Measurements from ENCODE around the gene MAB21L3. TPM values are rescaled to one million over a fixed set of nuclear protein-coding genes. Genes with fewer than 3 reads are reported as not detected.

Gene MAB21L3
- total and polyA plus RNA-seq, 8 donors = 0.18 to 0.60 TPM; not detected in 6

DNA sequence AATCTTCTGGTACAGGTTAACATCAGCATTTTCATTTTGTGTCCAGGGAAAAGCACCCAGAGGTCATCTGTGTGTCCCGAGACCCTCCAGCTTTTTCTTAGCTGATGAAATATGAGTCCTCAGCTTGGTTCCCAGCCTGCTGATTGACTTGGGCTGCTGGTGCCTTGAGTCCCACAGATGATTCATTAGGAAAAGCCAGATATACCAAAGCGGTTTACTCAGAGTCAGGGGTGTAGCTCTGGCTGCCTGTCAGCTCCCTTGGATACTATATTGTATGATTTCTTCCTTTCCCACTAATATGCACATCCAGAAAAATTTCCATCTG, 43.7 kb upstream of the MAB21L3 start:
- Histone ChIP-seq H3K9me3 (no peaks in the 10 kb centered on the region), H3K36me3 (peaks cover 0 to 72% (median 63%) of the 10 kb centered on the region in 4 donors), H3K27me3 (no peaks in the 10 kb centered on the region), H3K27ac (peak overlapping the region in 4 of 5 donors; percentile 25 to 49 (median 26)), H3K4me1 (no peaks in the 10 kb centered on the region), H3K4me3 (no peak overlapping the region)
- no peak for TF ChIP-seq CTCF (IDR thresholded peaks at IDR 0.05)
- TF ChIP-seq POLR2AphosphoS5 (IDR thresholded peaks at IDR 0.05) = no peak
- TF ChIP-seq EP300 (IDR thresholded peaks at IDR 0.05) = no peak
- no peak for TF ChIP-seq POLR2A (IDR thresholded peaks at IDR 0.05)
- peak in 1 of 2 donors; percentile 20 for DNase-seq
- WGBS, 5 donors = 58 to 85% (median 83%) methylated on average over 2 of the region's 2 CpGs
- intact Hi-C loops (cut with DNase I; ENCODE audit: low total_unique reads) = no loop called here

GRCh38 chr1:116075575-116075974, 35.6 kb upstream of the MAB21L3 start:
- no peak overlapping the region for H3K27ac ChIP-seq
- H3K27me3 ChIP-seq = no peaks in the 10 kb centered on the region
- 0 to 3% (median 0%) methylated on average over 1 of the region's 1 CpG for WGBS, 5 donors
- DNase-seq = no peak
- peaks cover 0 to 18% (median 9%) of the 10 kb centered on the region in 4 donors for H3K36me3 ChIP-seq
- intact Hi-C loops (cut with DNase I; ENCODE audit: low total_unique reads) = no loop called here
- no peak for TF ChIP-seq CTCF (IDR thresholded peaks at IDR 0.05)
- no peak for TF ChIP-seq POLR2AphosphoS5 (IDR thresholded peaks at IDR 0.05)
- TF ChIP-seq EP300 (IDR thresholded peaks at IDR 0.05) = no peak
- TF ChIP-seq POLR2A (IDR thresholded peaks at IDR 0.05) = no peak
- H3K4me3 ChIP-seq = no peak overlapping the region
- H3K4me1 ChIP-seq = no peaks in the 10 kb centered on the region
- no peaks in the 10 kb centered on the region for H3K9me3 ChIP-seq

GRCh38 chr1:116075990-116076389, 35.2 kb upstream of the MAB21L3 start:
- 76 to 84% (median 80%) methylated on average over 4 of the region's 4 CpGs for WGBS, 5 donors
- intact Hi-C loops (cut with DNase I; ENCODE audit: low total_unique reads) = no loop called here
- Histone ChIP-seq H3K27ac (no peak overlapping the region), H3K27me3 (no peaks in the 10 kb centered on the region), H3K4me3 (no peak overlapping the region), H3K9me3 (no peaks in the 10 kb centered on the region), H3K4me1 (no peaks in the 10 kb centered on the region), H3K36me3 (peaks cover 0 to 13% (median 9%) of the 10 kb centered on the region in 4 donors)
- DNase-seq = no peak
- TF ChIP-seq POLR2A (IDR thresholded peaks at IDR 0.05) = no peak

DNA sequence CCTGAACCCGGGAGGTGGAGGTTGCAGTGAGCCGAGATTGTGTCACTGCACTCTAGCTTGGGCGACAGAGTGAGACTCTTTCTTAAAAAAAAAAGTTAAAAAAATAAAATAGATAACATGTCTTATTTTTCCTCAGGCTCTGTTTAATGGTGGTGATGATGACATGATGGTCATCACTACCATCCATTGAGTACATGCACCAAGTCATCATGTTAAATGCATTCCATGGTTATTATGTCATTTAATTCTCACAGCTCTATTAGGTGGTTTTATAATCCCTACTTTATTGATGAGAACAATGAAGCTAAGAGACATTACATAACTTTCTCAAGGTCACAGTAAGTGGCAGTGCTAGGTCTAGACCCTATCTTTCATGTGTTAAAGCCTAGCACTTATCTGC, 34.4 kb upstream of the MAB21L3 start:
- TF ChIP-seq EP300 (IDR thresholded peaks at IDR 0.05) = no peak
- no peak for TF ChIP-seq POLR2A (IDR thresholded peaks at IDR 0.05)
- no peak for TF ChIP-seq POLR2AphosphoS5 (IDR thresholded peaks at IDR 0.05)
- no peak for TF ChIP-seq CTCF (IDR thresholded peaks at IDR 0.05)
- H3K36me3 ChIP-seq = peaks cover 0 to 11% (median 4%) of the 10 kb centered on the region in 4 donors
- H3K4me3 ChIP-seq = no peak overlapping the region
- intact Hi-C loops (cut with DNase I; ENCODE audit: low total_unique reads) = no loop called here
- 92 to 96% (median 94%) methylated on average over 3 of the region's 3 CpGs for WGBS, 5 donors
- no peak overlapping the region for H3K27ac ChIP-seq
- H3K4me1 ChIP-seq = no peaks in the 10 kb centered on the region
- DNase-seq = no peak
- H3K9me3 ChIP-seq = no peaks in the 10 kb centered on the region
- no peaks in the 10 kb centered on the region for H3K27me3 ChIP-seq

DNA sequence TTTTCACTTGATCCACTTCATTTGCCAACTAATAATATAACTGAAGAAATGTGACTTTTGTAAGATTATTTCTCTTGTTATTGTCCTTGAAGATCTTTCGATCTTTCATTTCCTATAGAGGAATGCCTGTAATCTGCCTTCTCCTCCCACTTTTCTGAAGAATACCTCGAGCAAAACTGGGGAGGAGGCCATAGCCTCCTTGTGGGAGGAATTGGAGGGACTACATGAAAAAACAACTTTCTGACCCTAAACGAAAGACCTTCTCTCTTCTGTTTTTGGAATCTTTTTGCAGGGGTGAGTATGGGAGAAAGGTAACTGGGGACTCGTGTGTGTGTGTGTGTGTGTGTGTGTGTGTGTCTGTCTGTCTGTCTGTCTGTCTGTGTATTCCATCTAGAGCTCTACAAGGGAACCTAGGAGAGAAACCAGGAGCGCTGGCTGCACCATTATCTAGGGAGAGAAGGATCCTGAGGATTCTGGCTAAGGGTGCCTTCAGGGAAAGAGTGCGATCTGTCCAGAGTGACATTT, 32.4 kb upstream of the MAB21L3 start:
- TF ChIP-seq POLR2A (IDR thresholded peaks at IDR 0.05) (no peak), POLR2AphosphoS5 (IDR thresholded peaks at IDR 0.05) (no peak), CTCF (IDR thresholded peaks at IDR 0.05) (no peak), EP300 (IDR thresholded peaks at IDR 0.05) (no peak)
- no peaks in the 10 kb centered on the region for H3K27me3 ChIP-seq
- DNase-seq = no peak
- H3K4me1 ChIP-seq = no peaks in the 10 kb centered on the region
- WGBS, 5 donors = 66 to 68% (median 67%) methylated on average over 6 of the region's 6 CpGs
- H3K9me3 ChIP-seq = no peaks in the 10 kb centered on the region
- H3K36me3 ChIP-seq = peaks cover 0 to 4% (median 0%) of the 10 kb centered on the region in 4 donors
- H3K27ac ChIP-seq = no peak overlapping the region
- intact Hi-C loops (cut with DNase I; ENCODE audit: low total_unique reads) = no loop called here
- H3K4me3 ChIP-seq = no peak overlapping the region
